ENCODE results near the gene SSBP2.
"Not testable (repeated sequence)": the region's sequence is repeated elsewhere in the genome, so short reads cannot be mapped to it uniquely, and the experiment has no call there.

SSBP2 gene

DNA sequence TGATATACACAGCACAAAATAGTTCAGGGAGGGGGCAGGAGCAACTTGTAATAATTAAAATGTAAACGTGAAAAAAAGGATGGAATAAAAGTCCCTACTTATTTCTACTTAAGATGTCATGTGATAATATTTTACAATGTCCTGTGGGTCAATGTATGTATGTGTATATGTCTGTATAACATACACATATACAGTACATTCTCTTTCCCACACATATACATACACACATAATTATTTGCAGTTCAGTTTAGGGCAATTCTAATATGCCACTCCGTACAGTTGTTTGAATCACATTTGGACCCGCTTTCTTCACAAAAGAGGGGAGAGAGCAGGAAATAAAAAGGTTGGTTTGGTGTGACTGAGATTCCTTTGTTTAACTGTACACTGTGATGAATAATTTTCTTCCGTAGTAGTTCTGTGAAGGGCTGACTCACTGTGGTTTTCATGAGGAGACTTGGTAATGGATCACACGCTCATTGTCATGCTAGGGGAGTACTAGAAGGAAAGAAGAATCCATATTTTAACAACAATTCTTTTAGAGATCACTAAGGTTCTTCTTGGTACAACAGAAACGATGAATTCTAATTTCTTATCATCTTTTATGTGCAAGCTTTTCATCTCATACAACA, 330.7 kb downstream of the SSBP2 start:
- DNase-seq: no peak

DNA sequence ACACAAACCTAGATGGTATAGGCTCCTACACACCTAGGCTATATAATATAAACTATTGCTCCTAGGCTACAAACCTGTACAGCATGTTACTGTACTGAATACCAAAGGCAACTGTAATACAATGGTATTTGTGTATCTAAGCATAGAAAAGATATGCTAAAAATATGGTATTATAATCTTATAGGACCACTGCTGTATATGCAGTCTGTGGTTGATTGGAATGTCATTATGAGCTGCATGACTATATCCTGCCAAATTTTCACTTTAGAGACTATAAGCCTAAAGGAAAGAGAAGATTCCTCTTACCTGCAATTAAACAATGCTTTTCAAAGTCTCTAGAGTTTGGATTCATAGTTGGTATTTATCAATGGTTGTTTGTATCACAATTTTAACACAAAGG, 332.3 kb downstream of the SSBP2 start:
- DNase-seq: no peak

GRCh38 chr5:81417052-81417451, 333.8 kb downstream of the SSBP2 start:
- DNase-seq: no peak

GRCh38 chr5:81409896-81410295, 341.0 kb downstream of the SSBP2 start:
- no peak for DNase-seq

- DNase-seq: no peak
These were observed 341.5 kb downstream of the SSBP2 start for GRCh38 chr5:81409361-81409760.

GRCh38 chr5:81408496-81408895, 342.4 kb downstream of the SSBP2 start:
- no peak for DNase-seq

- not testable (repeated sequence) for DNase-seq
These were observed 343.1 kb downstream of the SSBP2 start for GRCh38 chr5:81407811-81408210.

DNA sequence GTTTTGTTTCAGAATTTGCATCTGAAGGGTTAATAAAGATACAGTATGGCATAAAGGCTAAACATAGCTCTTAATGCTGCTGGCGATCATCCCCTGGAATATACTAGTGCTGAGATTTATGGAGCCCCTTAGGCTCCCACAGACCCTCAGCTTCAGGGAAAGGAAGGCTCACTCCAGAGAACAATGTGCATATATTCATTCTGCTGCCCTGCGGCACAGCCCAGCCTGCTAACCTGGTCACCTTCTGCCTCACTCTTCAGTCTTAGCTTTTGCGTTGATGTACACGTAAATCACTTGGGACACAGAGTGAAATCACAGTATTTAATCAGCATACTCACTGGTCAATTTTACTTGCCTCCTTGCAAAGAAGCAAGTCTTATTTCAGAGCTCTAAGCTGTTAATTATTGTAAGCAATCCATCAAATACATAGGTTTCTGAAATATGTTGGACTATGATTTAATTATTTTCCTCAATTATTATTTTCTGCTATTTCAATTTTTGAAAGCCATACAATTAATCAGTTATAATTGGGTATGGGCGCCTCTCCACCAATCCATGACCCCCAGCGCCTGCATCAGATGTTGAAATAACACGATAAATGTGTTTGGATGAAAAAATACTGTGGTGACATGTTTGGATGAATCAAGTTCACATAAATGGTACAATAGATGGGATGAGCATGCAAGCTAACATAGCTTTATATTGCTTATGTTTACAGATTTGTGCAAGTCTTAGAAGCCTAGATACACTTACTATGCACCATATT, 345.6 kb downstream of the SSBP2 start:
- DNase-seq: no peak

DNA sequence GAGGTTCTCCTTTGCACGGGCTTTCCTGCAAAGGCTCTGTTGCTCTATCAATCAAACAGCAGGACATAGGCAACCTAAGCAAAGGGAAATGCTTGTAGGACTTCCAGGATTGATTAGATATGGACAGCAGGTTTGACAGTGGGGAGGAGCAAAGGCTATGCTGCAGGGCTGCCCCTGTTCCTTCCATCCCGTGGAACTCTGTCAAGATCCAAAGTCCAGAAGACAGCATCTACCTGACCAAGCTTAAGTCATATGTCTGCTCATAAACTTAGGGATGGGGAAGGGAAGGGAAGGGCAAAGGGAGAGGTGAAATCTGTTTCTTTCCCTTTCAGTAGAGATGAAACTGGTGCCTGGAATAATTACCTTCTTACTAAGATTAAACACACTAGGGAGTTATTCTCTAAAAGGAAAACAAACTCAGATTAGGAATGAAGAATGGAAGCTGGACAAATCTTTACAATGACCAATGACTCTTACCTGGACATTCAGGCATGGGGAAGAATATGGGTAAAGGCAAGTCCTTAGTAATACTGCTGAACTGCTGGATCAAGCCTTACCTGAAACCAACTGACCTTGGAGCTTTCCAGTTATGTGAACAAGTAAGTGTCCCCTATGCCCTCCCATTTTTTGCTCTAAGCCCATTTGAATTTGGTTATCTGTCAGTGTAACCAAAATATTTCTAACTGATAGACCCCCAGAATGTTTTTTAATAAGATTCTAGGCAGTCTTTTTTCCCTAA, 348.5 kb downstream of the SSBP2 start:
- no peak for DNase-seq

- no peak for DNase-seq
These were observed 349.6 kb downstream of the SSBP2 start for GRCh38 chr5:81401266-81401665.

- no peak for DNase-seq
These were observed 350.5 kb downstream of the SSBP2 start for GRCh38 chr5:81400375-81400774.

DNA sequence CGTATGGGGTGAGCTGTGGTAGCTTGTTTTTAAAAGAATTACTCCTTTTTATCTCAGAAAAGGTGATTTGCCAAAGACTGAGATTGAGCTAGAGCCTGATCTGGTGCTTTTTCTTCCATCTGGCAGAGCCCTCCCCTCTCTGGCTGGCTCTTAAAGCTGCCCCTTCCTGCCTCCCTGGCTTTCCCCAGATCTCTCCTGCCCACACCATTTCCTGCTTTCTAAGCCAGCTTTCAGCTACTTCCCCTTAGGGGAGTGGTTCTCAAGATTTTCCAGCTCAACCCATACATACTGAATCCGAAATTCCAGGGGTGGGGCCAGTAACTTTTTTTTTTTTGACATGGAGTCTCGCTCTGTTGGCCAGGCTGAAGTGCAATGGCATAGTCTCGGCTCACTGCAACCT, 352.2 kb downstream of the SSBP2 start:
- DNase-seq: no peak

- DNase-seq: no peak
These were observed 353.7 kb downstream of the SSBP2 start for GRCh38 chr5:81397176-81397575.

- DNase-seq: no peak
These were observed 355.6 kb downstream of the SSBP2 start for GRCh38 chr5:81395262-81395661.

GRCh38 chr5:81393783-81394718, 356.8 kb downstream of the SSBP2 start, which contains the start of gene ACOT12:
Gene ACOT12, minus strand, starts transcription at chr5:81394134. Its CDS starts 20 bp downstream, at chr5:81394114.
- DNase-seq: no peak

- no peak for DNase-seq
These were observed 357.5 kb downstream of the SSBP2 start for GRCh38 chr5:81393430-81393782.

DNA sequence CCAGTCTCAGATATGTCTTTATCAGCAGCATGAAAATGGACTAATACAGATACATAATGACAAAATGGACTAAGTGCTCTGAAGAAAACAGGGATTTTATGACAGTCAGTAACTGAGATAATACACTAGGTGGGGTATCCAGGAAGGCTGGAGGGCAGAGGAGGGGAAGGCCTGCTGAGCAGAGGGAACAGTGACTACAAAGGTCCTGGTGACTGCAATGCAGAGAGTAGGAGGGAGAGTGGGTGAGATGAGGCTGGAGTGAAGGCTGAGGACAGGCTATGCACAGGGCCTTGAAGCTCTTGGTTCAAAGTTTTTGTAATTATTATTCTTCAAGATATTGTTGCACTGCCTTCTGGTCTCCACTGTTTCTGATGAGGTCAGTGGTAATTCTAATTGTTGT, 361.9 kb downstream of the SSBP2 start:
- no peak for DNase-seq

DNA sequence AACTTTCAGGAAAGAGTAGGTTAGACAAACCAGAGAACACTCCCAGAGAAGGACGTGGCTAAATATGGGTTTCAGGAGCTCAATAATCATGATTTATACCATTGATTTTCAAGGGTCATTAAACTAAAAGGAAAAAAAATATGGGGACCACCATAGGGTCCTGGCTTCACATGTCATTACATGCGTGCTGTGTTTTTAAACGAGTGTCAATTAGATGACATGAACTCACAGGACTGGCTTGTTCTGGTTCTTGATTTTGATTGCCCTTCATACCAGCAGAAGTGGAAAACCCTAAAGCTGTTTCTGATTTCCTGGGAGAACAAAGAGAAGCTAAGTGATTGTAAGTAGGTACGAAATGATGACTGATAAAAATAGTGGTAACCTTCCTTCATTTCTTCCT, 362.7 kb downstream of the SSBP2 start:
- no peak for DNase-seq

- no peak for DNase-seq
These were observed 367.0 kb downstream of the SSBP2 start for GRCh38 chr5:81383867-81384266.

- DNase-seq: no peak
These were observed 379.5 kb downstream of the SSBP2 start for GRCh38 chr5:81371354-81371876.

- DNase-seq: no peak
These were observed 380.0 kb downstream of the SSBP2 start for GRCh38 chr5:81370912-81371311.

DNA sequence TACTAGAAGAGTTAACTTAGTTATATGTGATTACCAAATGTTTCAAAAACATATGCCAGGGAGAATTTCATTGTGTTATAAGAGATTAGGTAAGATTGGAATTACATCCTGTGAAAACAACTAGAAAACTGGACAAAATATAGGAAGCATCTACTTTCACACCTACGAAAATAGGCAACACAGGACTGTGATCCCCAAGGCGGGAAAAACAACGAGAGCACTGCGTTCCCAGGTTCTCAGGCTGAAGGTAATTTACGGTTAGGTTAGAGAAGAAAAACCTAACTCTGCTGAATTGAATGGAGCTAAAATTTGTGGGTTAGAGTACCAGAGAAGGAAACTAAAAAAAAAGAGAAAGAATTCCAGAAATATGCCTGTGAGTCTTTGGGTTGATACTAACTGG, 385.4 kb downstream of the SSBP2 start:
- no peak for DNase-seq

Data from NCI-H146 (cell line).